IPS-20b (cell line): Measurements from ENCODE around the gene DNMT3B.
"Not testable (repeated sequence)": the region's sequence is repeated elsewhere in the genome, so short reads cannot be mapped to it uniquely, and the experiment has no call there.

Source experiments
- H3K27ac ChIP-seq: one replicate; pipeline ENCODE4 v1.5.1; 2013; ENCODE audit warnings: low read length
- H3K27me3 ChIP-seq: 2 replicates; pipeline ENCODE4 v1.6.1; 2013; ENCODE audit warnings: mild to moderate bottlenecking, low read length, inconsistent platforms; ENCODE audit not compliant: insufficient read depth
- H3K36me3 ChIP-seq: 2 replicates; pipeline ENCODE4 v1.6.1; 2013; ENCODE audit warnings: low read depth, mild to moderate bottlenecking, inconsistent platforms, low read length, moderate library complexity; ENCODE audit not compliant: insufficient read depth
- H3K4me1 ChIP-seq: 2 replicates; pipeline ENCODE4 v1.6.1; 2013; ENCODE audit warnings: mild to moderate bottlenecking, control low read depth, inconsistent platforms, low read length, moderate library complexity; ENCODE audit not compliant: insufficient read depth
- H3K4me3 ChIP-seq: 2 replicates; pipeline ENCODE4 v1.5.1; 2013; ENCODE audit warnings: mild to moderate bottlenecking, low read length, inconsistent platforms
- H3K9ac ChIP-seq: 2 replicates; pipeline ENCODE4 v1.6.1; 2013; ENCODE audit warnings: low read depth, mild to moderate bottlenecking, inconsistent platforms, low read length, moderate library complexity
- H3K9me3 ChIP-seq: 2 replicates; pipeline ENCODE4 v1.6.1; 2013; ENCODE audit warnings: mild to moderate bottlenecking, low read depth, low read length, inconsistent platforms; ENCODE audit not compliant: insufficient read depth

Gene DNMT3B

DNA sequence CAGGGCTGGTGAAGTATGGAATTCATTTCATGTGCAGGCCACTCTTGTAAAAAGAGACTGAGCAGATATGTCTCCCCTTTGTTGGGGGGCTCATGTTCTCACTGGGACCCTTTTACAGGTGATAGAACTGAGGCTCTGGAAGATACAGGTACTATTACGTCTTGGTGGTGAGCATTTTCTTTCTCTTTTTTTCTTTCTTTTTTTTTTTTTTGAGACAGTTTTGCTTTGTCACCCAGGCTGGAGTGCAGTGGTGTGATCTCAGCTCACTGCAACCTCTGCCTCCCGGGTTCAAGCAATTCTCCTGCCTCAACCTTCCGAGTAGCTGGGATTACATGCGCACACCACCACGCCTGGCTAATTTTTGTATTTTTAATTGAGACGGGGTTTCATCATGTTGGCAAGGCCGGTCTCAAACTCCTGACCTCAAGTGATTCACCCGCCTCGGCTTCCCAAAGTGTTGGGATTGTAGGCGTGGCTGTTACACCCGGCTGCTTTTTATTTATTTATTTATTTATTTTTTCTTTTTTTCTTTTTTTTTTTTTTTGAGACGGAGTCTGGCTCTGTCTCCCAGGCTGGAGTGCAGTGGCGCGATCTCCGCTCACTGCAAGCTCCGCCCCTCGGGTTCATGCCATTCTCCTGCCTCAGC lies 3.2 kb downstream of the DNMT3B start:
- Histone ChIP-seq H3K9ac (peak overlapping the region; percentile 88), H3K4me3 (peak overlapping the region; percentile 89), H3K4me1 (peaks cover 41% of the 10 kb centered on the region), H3K27ac (peak overlapping the region; percentile 19), H3K36me3 (peaks cover 66% of the 10 kb centered on the region)
- H3K27me3 ChIP-seq, H3K9me3 ChIP-seq: not testable (repeated sequence)

- H3K4me1 ChIP-seq = peaks cover 42% of the 10 kb centered on the region
- no peaks in the 10 kb centered on the region for H3K27me3 ChIP-seq
- H3K4me3 ChIP-seq = peak overlapping the region; percentile 45
- H3K27ac ChIP-seq = peak overlapping the region; percentile 38
- H3K36me3 ChIP-seq = peaks cover 86% of the 10 kb centered on the region
- H3K9me3 ChIP-seq = no peaks in the 10 kb centered on the region
- H3K9ac ChIP-seq = peak overlapping the region; percentile 41; the same call in 1 of the 2 replicates
Measured at GRCh38 chr20:32767418-32768198, 5.4 kb downstream of the DNMT3B start.

DNA sequence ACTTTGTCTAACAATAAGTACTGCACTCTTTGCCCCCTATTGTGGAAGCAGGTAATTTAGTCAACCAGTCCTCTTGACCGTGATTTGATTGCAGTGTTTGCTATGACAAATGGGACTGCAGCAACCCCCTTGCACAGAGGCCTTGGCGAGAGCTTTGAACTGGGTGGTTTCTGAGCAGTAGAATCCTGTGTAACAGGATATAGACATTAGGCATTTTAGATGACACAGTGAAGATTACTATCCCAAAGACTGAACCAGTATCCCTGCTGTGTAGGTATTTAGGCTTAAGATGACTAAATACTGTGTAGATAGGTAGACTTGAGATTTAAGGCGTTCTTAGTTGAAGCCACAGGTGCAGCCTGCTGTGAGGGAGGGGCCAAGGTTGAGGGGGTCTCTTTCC lies 9.9 kb downstream of the DNMT3B start:
- Histone ChIP-seq H3K4me3 (no peak overlapping the region), H3K36me3 (peaks cover 95% of the 10 kb centered on the region), H3K9me3 (no peaks in the 10 kb centered on the region), H3K27me3 (no peaks in the 10 kb centered on the region), H3K4me1 (peaks cover 43% of the 10 kb centered on the region), H3K27ac (no peak overlapping the region), H3K9ac (no peak overlapping the region)

- no peaks in the 10 kb centered on the region for H3K27me3 ChIP-seq
- H3K27ac ChIP-seq = no peak overlapping the region
- no peak overlapping the region for H3K9ac ChIP-seq
- peaks cover 45% of the 10 kb centered on the region for H3K4me1 ChIP-seq
- H3K4me3 ChIP-seq = no peak overlapping the region
- H3K9me3 ChIP-seq = no peaks in the 10 kb centered on the region
- peaks cover 95% of the 10 kb centered on the region for H3K36me3 ChIP-seq
Measured at GRCh38 chr20:32773223-32773622, 11.0 kb downstream of the DNMT3B start.

- H3K4me1 ChIP-seq = peaks cover 43% of the 10 kb centered on the region
- H3K36me3 ChIP-seq = peaks cover 95% of the 10 kb centered on the region
- no peaks in the 10 kb centered on the region for H3K9me3 ChIP-seq
- H3K4me3 ChIP-seq = no peak overlapping the region
- no peak overlapping the region for H3K9ac ChIP-seq
- H3K27ac ChIP-seq = no peak overlapping the region
- no peaks in the 10 kb centered on the region for H3K27me3 ChIP-seq
Measured at GRCh38 chr20:32773855-32774254, 11.7 kb downstream of the DNMT3B start.

DNA sequence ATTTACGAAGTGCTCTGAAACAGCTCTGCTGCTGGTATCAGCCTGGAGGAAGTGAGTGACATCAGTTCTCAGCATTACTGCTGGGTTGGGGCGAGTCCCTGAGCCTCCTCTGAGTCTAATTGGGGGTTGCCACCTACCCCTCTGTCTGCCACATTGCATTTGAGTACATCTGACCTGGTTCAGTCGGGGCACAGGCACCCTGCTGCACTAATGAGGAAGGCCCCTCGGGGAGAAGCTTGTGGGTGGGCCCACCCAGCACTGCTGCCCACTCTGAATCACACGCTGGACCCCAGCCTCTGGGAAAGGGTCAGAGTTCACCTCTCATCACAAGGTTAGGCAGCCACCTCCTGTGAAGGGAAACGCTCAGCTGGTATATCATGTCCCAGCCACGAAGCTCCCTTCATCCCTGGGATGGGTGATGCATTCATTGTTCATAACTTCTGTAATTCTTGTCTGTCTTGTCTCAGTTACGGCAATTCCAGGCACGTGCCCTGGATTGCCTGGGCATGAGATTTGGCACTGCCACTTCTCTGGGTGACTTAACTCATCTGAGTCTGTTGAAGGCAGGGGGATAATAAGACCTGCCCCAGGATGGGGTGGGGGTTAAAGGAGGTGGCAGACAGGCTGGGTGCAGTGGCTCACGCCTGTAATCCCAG lies 13.3 kb downstream of the DNMT3B start:
- H3K27ac ChIP-seq = no peak overlapping the region
- H3K4me1 ChIP-seq = peaks cover 52% of the 10 kb centered on the region
- H3K36me3 ChIP-seq = peaks cover 96% of the 10 kb centered on the region

DNA sequence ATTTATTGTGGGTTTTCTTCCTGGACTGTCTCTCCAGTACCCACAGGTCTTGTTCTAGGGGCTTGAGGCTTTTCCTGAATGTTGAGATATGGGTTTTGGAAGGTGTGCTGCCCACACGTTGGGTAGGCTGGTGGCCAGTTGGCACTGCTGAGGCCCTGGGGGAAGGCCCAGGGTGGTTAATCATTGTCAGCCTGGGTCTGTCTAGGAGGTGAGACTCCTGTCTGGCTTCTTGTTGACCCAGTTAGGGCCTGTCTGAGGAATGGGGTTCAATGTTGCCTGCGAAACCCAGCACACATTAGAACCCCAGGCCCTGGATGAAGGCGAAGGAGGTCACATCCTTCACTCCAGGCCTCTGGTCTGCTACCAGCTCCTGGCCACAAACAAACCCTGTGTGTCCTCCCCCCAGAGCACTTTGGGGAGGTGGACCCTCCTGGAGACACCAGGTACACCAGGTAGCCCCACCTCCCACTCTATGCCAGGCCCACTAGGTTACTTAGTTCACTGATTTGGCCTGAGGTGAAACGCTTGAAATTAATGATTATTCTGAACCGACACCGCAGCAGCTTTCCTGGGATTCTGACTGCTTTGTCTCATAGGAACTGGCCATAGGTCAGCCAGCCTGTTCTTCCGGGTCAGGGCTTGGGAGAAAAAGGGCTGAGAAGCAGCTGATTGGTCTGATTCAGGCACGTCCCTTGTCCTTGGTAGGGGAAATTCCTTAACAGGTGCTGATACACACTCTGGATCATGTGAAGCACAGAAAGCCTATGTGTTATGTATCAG lies 15.2 kb downstream of the DNMT3B start:
- Histone ChIP-seq H3K9me3 (no peaks in the 10 kb centered on the region), H3K27ac (no peak overlapping the region), H3K4me3 (no peak overlapping the region), H3K4me1 (peaks cover 41% of the 10 kb centered on the region), H3K36me3 (peaks cover 98% of the 10 kb centered on the region), H3K27me3 (no peaks in the 10 kb centered on the region), H3K9ac (peak overlapping the region; percentile 13; the same call in 1 of the 2 replicates)

More for the DNA sequence above, 13.3 kb downstream of the DNMT3B start:
- 0 out of 2 replicates have a peak overlapping the region, but pooled peaks have one; percentile 14 for H3K4me3 ChIP-seq
- no peak overlapping the region for H3K9ac ChIP-seq
- H3K27me3 ChIP-seq = no peaks in the 10 kb centered on the region
- H3K9me3 ChIP-seq = no peaks in the 10 kb centered on the region

GRCh38 chr20:32779500-32780211 lies 17.5 kb downstream of the DNMT3B start:
- Histone ChIP-seq H3K4me1 (peaks cover 41% of the 10 kb centered on the region), H3K27me3 (no peaks in the 10 kb centered on the region), H3K9me3 (no peaks in the 10 kb centered on the region), H3K36me3 (peaks cover 99% of the 10 kb centered on the region), H3K4me3 (peak overlapping the region; percentile 0; the same call in 1 of the 2 replicates), H3K9ac (peak overlapping the region; percentile 4; the same call in 1 of the 2 replicates), H3K27ac (peak overlapping the region; percentile 1)

DNA sequence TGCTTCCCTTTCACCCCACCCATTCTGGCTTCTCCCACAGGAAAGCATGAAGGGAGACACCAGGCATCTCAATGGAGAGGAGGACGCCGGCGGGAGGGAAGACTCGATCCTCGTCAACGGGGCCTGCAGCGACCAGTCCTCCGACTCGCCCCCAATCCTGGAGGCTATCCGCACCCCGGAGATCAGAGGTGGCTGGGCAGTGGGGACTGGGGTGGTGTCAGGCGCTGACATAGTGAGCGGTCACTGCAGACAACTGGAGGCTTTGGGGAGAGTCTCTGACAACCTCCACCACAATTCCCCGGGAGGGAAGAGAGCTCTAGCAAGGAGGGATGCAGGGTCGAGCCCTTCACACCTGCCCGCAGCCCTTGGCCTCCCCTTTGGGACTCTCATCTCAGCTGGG lies 18.1 kb downstream of the DNMT3B start:
- peak overlapping the region; percentile 4; the same call in 1 of the 2 replicates for H3K9ac ChIP-seq
- no peaks in the 10 kb centered on the region for H3K9me3 ChIP-seq
- peak overlapping the region; percentile 1 for H3K27ac ChIP-seq
- H3K4me3 ChIP-seq = no peak overlapping the region; the same call in 1 of the 2 replicates
- peaks cover 99% of the 10 kb centered on the region for H3K36me3 ChIP-seq
- no peaks in the 10 kb centered on the region for H3K27me3 ChIP-seq
- peaks cover 39% of the 10 kb centered on the region for H3K4me1 ChIP-seq

DNA sequence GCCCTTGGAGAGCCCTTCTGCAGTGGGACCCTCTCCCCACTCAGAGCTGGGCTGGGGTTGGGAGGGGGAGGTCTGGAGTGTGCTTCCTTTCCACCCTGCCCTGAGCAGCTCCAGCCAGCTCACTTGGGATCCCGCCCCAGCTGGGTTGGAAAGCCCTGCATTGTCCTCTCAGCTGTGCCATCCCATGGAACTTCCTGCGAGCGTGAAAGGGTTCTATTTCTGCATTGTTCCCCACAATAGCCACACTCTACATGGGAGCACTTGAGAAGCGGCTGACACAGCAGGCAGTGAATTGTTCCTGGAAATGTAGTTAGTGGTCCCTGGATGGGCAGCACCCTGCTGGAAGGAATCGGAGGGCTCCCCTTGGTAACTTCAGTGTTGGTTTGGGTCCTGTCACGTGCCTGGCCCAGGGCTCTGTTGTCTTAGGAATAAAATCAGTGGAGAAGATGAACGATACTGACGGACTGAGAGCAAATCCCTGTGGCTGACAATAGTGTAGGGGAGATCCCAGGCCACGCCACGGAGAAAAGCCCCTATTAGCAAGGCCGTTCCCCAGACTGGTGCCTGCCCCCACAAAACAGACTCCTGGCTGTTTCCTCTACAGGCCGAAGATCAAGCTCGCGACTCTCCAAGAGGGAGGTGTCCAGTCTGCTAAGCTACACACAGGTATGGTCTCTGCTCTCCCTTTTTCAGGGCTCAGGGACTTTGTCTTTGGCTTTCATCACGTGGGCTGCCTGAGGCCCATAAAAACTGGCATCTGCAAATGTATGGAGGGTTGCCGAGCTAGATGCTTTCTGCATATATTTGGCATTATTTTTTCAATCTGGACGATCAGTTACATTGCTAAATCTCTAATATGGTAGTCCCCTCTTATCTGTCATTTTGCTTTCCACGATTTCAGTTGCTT lies 18.8 kb downstream of the DNMT3B start:
- Histone ChIP-seq H3K27ac (peak overlapping the region; percentile 1), H3K36me3 (peaks cover 100% of the 10 kb centered on the region), H3K4me3 (no peak overlapping the region; the same call in 1 of the 2 replicates), H3K9ac (peak overlapping the region; percentile 4; the same call in 1 of the 2 replicates), H3K27me3 (no peaks in the 10 kb centered on the region), H3K9me3 (no peaks in the 10 kb centered on the region), H3K4me1 (peaks cover 35% of the 10 kb centered on the region; the same call in 1 of the 2 replicates)
